K562 (cell line): ENCODE measurements around the gene PIGC. TPM values are rescaled to one million over a fixed set of nuclear protein-coding genes. Genes with fewer than 3 reads are reported as not detected.
A peak's percentile ranks its signal among the peaks of the same experiment; 100 is the strongest.

Experiments
- BRD4 ChIP-seq: fragments of 200-600 bp; sonication (generic); IDR thresholded peaks from 2 replicates; pipeline ENCODE4 v1.6.1; 2017; ENCODE audit warnings: inconsistent platforms
- C11orf30 ChIP-seq: fragments of 450-650 bp; IDR thresholded peaks from 2 replicates; pipeline ENCODE4 v1.6.1; 2016; ENCODE audit warnings: low read depth, mild to moderate bottlenecking
- CBFB ChIP-seq: sonication (generic); formaldehyde crosslinking; IDR thresholded peaks from 2 replicates; pipeline ENCODE4 v1.4.0; 2020; ENCODE audit warnings: mild to moderate bottlenecking, missing genetic modification reagents
- CHD1 ChIP-seq: fragments of 200-600 bp; sonication (generic); IDR thresholded peaks from one replicate; pipeline ENCODE4 v1.6.1; 2012; ENCODE audit warnings: mild to moderate bottlenecking, moderate library complexity, low read length, inconsistent platforms
- ETV6 ChIP-seq, 3 experiments: fragments of 150-350 bp in 1 of 3; sonication (generic) in 1 of 3; formaldehyde crosslinking in 1 of 3; IDR thresholded peaks; 2 replicates each; pipeline versions ENCODE4 v1.6.1 to v1.8.0; 2014 to 2022; ENCODE audit warnings: borderline replicate concordance in 2 of 3, low read depth in 2 of 3, antibody characterized with exemption in 1 of 3, low read length in 1 of 3, mild to moderate bottlenecking in 1 of 3, missing genetic modification reagents in 1 of 3
- FIP1L1 ChIP-seq: fragments of 200-400 bp; formaldehyde crosslinking; IDR thresholded peaks from 2 replicates; pipeline ENCODE4 v1.6.1; 2018; ENCODE audit warnings: mild to moderate bottlenecking, low read depth, low read length; ENCODE audit not compliant: poor library complexity, severe bottlenecking
- HNRNPL ChIP-seq: fragments of 200-400 bp; formaldehyde crosslinking; IDR thresholded peaks from 2 replicates; pipeline ENCODE4 v1.6.1; 2017; ENCODE audit warnings: low read depth, mild to moderate bottlenecking, low read length
- MCM2 ChIP-seq: fragments of 450-650 bp; IDR thresholded peaks from 2 replicates; pipeline ENCODE4 v1.6.1; 2017; ENCODE audit warnings: low read depth, mild to moderate bottlenecking
- MCM3 ChIP-seq: fragments of 450-650 bp; IDR thresholded peaks from 2 replicates; pipeline ENCODE4 v1.6.1; 2016
- NCOA1 ChIP-seq: fragments of 450-650 bp; IDR thresholded peaks from 2 replicates; pipeline ENCODE4 v1.6.1; 2016; ENCODE audit warnings: low read depth
- POU5F1 ChIP-seq: fragments of 150-350 bp; IDR thresholded peaks from 2 replicates; pipeline ENCODE4 v1.6.1; 2014; ENCODE audit warnings: borderline replicate concordance, low read length, low read depth, mild to moderate bottlenecking; ENCODE audit not compliant: partially characterized antibody
- RAD21 ChIP-seq, 2 experiments: fragments of 250-450 bp in 1 of 2; fragments of 450-650 bp in 1 of 2; sonication (Bioruptor Pico) in 1 of 2; formaldehyde crosslinking in 1 of 2; IDR thresholded peaks in 1 of 2; conservative IDR thresholded peaks in 1 of 2; 2 replicates each; pipeline versions ENCODE4 v1.4.0 to v1.8.0; 2020 to 2022; ENCODE audit warnings: mild to moderate bottlenecking in 2 of 2, moderate library complexity in 1 of 2
- RFX5 ChIP-seq: IDR thresholded peaks from 2 replicates; pipeline ENCODE4 v1.6.1; 2011; ENCODE audit warnings: low read depth, mild to moderate bottlenecking, improper control_type of control experiment, low read length
- TRIM28 ChIP-seq: fragments of 450-650 bp; IDR thresholded peaks from 2 replicates; pipeline ENCODE4 v1.6.1; 2017
- ZC3H11A ChIP-seq: IDR thresholded peaks from 2 replicates; pipeline ENCODE4 v1.6.1; 2012; ENCODE audit warnings: low read depth, low read length, improper control_type of control experiment
- ZC3H4 ChIP-seq: sonication (generic); formaldehyde crosslinking; IDR thresholded peaks from 2 replicates; pipeline ENCODE4 v1.9.0; 2021; ENCODE audit warnings: missing genetic modification reagents, borderline replicate concordance
- ZNF584 ChIP-seq: fragments of 200-800 bp; sonication (Bioruptor generic); IDR thresholded peaks from 2 replicates; pipeline ENCODE4 v1.6.1; 2016; ENCODE audit warnings: low read depth, mild to moderate bottlenecking, missing genetic modification characterization, missing compliant biosample characterization
- polyA plus RNA-seq, 8 experiments: library from polyadenylated mRNA; depleted of rRNA in 4 of 8; stranded (reverse) in 5 of 8; unstranded in 3 of 8; fragments of >200 nt; fragmentation: Nextera tagmentation in 2 of 8; fragmentation: Illumina TruSeq in 1 of 8; extraction: Ambion mirVana in 2 of 8; extraction: Trizol in 1 of 8; gene quantifications; 2 replicates each; pipeline versions ENCODE4 v1.2.1 to v1.2.3, GENCODE V29; 2011 to 2014; ENCODE audit warnings: inconsistent platforms in 1 of 8, missing spikeins in 1 of 8
- total RNA-seq, 7 experiments: library from RNA; depleted of rRNA in 6 of 7; stranded (reverse); fragments of >200 nt in 6 of 7; fragmentation: Illumina TruSeq in 2 of 7; extraction: Trizol in 2 of 7; gene quantifications; 2 replicates each; pipeline versions ENCODE4 v1.2.1 to v1.2.3, GENCODE V29; 2011 to 2021; ENCODE audit warnings: low replicate concordance in 1 of 7
- TF ChIP-seq, protein P1 (sequence below): sonication (generic); formaldehyde crosslinking; IDR thresholded peaks from 2 replicates; pipeline ENCODE4 v1.8.0; 2022; ENCODE audit warnings: mild to moderate bottlenecking, missing genetic modification reagents
- TF ChIP-seq, protein P2 (sequence below): fragments of 250-450 bp; sonication (Bioruptor Pico); IDR thresholded peaks from 2 replicates; pipeline ENCODE4 v1.8.0; 2021; ENCODE audit warnings: moderate library complexity, mild to moderate bottlenecking, inconsistent platforms
- TF ChIP-seq, protein P3 (sequence below): fragments of 450-650 bp; IDR thresholded peaks from one replicate; pipeline ENCODE4 v1.6.1; 2018; ENCODE audit warnings: mild to moderate bottlenecking, moderate library complexity; ENCODE audit not compliant: partially characterized antibody
- TF ChIP-seq, protein P4 (sequence below), 2 experiments: fragments of 250-450 bp in 1 of 2; fragments of 450-650 bp in 1 of 2; sonication (Bioruptor Pico) in 1 of 2; IDR thresholded peaks; 2 replicates each; pipeline versions ENCODE4 v1.6.1 to v1.8.0; 2016 to 2021; ENCODE audit warnings: mild to moderate bottlenecking in 2 of 2, moderate library complexity in 2 of 2, missing compliant biosample characterization in 1 of 2, missing genetic modification characterization in 1 of 2

PIGC gene
- total and polyA plus RNA-seq, 9 of the 15 experiments (the other 6 are each of a cell fraction or from before 2014, with no cell fraction given): 30.5 to 97.9 (median 54.7) TPM

DNA sequence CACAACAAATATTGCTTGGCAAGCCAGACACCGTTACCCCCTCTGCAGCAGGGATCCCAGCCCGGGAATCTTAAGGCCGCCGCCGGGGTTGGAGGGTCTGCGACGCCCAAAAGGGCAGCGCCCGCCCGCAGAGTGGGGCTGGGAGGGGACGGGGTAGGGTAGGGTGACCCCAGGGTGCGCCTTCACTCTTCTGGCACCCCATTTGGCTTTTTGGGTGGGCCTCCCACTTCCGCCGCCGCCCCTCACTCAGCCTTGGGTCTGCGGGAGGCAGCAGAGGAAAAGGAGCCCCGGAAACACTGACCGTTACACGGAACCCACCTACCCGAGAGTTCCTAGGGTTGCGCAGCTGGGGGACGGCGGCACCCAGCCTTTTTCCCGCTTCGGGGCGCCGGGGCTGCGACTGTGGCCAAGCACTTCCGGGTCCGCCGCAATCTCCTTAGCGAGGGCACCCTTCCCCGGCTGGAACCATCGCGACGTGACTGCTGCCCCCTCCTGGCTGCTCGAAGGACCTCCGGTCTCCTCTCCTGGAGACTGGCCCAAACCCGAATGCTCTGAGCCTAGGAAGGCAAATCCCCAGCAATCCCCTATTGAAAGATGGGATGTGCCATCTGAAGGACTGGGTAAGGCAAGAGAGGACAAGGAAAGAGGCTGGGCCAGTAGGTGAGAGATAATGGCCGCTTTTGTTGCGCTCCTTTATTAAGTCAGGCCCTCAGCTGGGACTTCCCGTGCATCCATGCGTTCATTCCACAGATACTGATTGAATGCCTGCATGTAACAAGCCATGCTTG lies at the start of gene PIGC (continued):
- TF ChIP-seq NCOA1 (peak; percentile 83), BRD4 (peak; percentile 81; the same call in 1 of the 2 replicates), RFX5 (0 out of 2 replicates have a peak, but pooled peaks have one; percentile 10), MCM3 (no peak), HNRNPL (0 out of 2 replicates have a peak, but pooled peaks have one; percentile 49), TRIM28 (0 out of 2 replicates have a peak, but pooled peaks have one; percentile 52), POU5F1 (no peak), ZC3H11A (peak; percentile 78; the same call in 1 of the 2 replicates), MCM2 (no peak), FIP1L1 (no peak), CBFB (no peak), ZC3H4 (CRISPR knock-in tag) (no peak), ZNF584 (CRISPR knock-in tag) (no peak), C11orf30 (peak; percentile 76), ETV6 (IDR thresholded peaks at IDR 0.05; ENCODE audit: borderline replicate concordance in 1 of 2, low read depth in 2 of 2, low read length in 1 of 2) (no peak), ETV6 (CRISPR knock-in tag; IDR thresholded peaks at IDR 0.05; ENCODE audit: borderline replicate concordance) (0 out of 2 replicates have a peak, but pooled peaks have one; percentile 29), RAD21 (CRISPR knock-in tag; conservative IDR thresholded peaks at IDR 0.05 in 1 of 2, IDR thresholded peaks at IDR 0.05 in 1 of 2) (peak; percentile 87 to 90), CHD1 (peak; percentile 63)
- TF ChIP-seq, protein P1, sequence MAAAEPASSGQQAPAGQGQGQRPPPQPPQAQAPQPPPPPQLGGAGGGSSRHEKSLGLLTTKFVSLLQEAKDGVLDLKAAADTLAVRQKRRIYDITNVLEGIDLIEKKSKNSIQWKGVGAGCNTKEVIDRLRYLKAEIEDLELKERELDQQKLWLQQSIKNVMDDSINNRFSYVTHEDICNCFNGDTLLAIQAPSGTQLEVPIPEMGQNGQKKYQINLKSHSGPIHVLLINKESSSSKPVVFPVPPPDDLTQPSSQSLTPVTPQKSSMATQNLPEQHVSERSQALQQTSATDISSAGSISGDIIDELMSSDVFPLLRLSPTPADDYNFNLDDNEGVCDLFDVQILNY (CRISPR knock-in tag): no peak
- TF ChIP-seq, protein P2, sequence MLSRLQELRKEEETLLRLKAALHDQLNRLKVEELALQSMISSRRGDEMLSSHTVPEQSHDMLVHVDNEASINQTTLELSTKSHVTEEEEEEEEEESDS (CRISPR knock-in tag): no peak
- TF ChIP-seq, protein P3, sequence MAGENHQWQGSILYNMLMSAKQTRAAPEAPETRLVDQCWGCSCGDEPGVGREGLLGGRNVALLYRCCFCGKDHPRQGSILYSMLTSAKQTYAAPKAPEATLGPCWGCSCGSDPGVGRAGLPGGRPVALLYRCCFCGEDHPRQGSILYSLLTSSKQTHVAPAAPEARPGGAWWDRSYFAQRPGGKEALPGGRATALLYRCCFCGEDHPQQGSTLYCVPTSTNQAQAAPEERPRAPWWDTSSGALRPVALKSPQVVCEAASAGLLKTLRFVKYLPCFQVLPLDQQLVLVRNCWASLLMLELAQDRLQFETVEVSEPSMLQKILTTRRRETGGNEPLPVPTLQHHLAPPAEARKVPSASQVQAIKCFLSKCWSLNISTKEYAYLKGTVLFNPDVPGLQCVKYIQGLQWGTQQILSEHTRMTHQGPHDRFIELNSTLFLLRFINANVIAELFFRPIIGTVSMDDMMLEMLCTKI: no peak
- TF ChIP-seq, protein P4, sequence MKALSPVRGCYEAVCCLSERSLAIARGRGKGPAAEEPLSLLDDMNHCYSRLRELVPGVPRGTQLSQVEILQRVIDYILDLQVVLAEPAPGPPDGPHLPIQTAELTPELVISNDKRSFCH (CRISPR knock-in tag; IDR thresholded peaks at IDR 0.05): no peak
- TF ChIP-seq, protein P4 (tag; IDR thresholded peaks at IDR 0.05): peak; percentile 61; the same call in 1 of the 2 replicates
